ENCODE results near the gene FANCD2.
A peak's percentile ranks its signal among the peaks of the same experiment; 100 is the strongest.
"Not testable (repeated sequence)": the region's sequence is repeated elsewhere in the genome, so short reads cannot be mapped to it uniquely, and the experiment has no call there.

Gene FANCD2

GRCh38 chr3:10106919-10107318 is 80.7 kb downstream of the FANCD2 start:
- Histone ChIP-seq H3K4me3 (ENCODE audit: low read depth, low read length) (no peak overlapping the region), H3K36me3 (ENCODE audit: insufficient read depth, low read length) (no peaks in the 10 kb centered on the region), H2AFZ (ENCODE audit: low read length, unreplicated experiment) (no peak overlapping the region), H3K4me1 (ENCODE audit: control insufficient read depth, insufficient read depth, low read length, unreplicated experiment) (no peaks in the 10 kb centered on the region), H3K27ac (ENCODE audit: low read depth, low read length) (no peak overlapping the region), H3K79me2 (ENCODE audit: control insufficient read depth, insufficient read depth, low read length, unreplicated experiment) (no peaks in the 10 kb centered on the region), H3K27me3 (ENCODE audit: insufficient read depth, low read length) (no peaks in the 10 kb centered on the region)

GRCh38 chr3:10108091-10108490 is 81.9 kb downstream of the FANCD2 start, which contains the start of gene FANCD2OS:
Gene FANCD2OS (minus strand): TSS chr3:10108255. CDS start chr3:10104774, 3,481 bp downstream.
- Histone ChIP-seq H3K27me3 (ENCODE audit: insufficient read depth, low read length) (no peaks in the 10 kb centered on the region), H3K4me1 (ENCODE audit: control insufficient read depth, insufficient read depth, low read length, unreplicated experiment) (no peaks in the 10 kb centered on the region), H3K4me3 (ENCODE audit: low read depth, low read length) (no peak within 1 kb of the TSS), H3K36me3 (ENCODE audit: insufficient read depth, low read length) (no peaks in the 10 kb centered on the region), H3K79me2 (ENCODE audit: control insufficient read depth, insufficient read depth, low read length, unreplicated experiment) (no peaks in the 10 kb centered on the region), H3K27ac (ENCODE audit: low read depth, low read length) (no peak within 1 kb of the TSS), H2AFZ (ENCODE audit: low read length, unreplicated experiment) (no peak within 1 kb of the TSS)

GRCh38 chr3:10115326-10116137 is 89.3 kb downstream of the FANCD2 start, which contains the start of gene BRK1:
Gene BRK1 (plus strand): TSS chr3:10115675. CDS start chr3:10115702, 27 bp downstream.
- Histone ChIP-seq H2AFZ (ENCODE audit: low read length, unreplicated experiment) (peak within 1 kb of the TSS; percentile 82), H3K4me1 (ENCODE audit: control insufficient read depth, insufficient read depth, low read length, unreplicated experiment) (peaks cover 21% of the 10 kb centered on the region), H3K4me3 (ENCODE audit: low read depth, low read length) (peak within 1 kb of the TSS; percentile 97), H3K36me3 (ENCODE audit: insufficient read depth, low read length) (no peaks in the 10 kb centered on the region), H3K79me2 (ENCODE audit: control insufficient read depth, insufficient read depth, low read length, unreplicated experiment) (peaks cover 49% of the 10 kb centered on the region), H3K27me3 (ENCODE audit: insufficient read depth, low read length) (no peaks in the 10 kb centered on the region), H3K27ac (ENCODE audit: low read depth, low read length) (peak within 1 kb of the TSS; percentile 45)

- Histone ChIP-seq H3K36me3 (ENCODE audit: insufficient read depth, low read length) (no peaks in the 10 kb centered on the region), H3K27me3 (ENCODE audit: insufficient read depth, low read length) (no peaks in the 10 kb centered on the region), H3K79me2 (ENCODE audit: control insufficient read depth, insufficient read depth, low read length, unreplicated experiment) (peaks cover 55% of the 10 kb centered on the region), H3K27ac (ENCODE audit: low read depth, low read length) (peak overlapping the region; percentile 38), H3K4me1 (ENCODE audit: control insufficient read depth, insufficient read depth, low read length, unreplicated experiment) (peaks cover 21% of the 10 kb centered on the region), H3K4me3 (ENCODE audit: low read depth, low read length) (peak overlapping the region; percentile 97), H2AFZ (ENCODE audit: low read length, unreplicated experiment) (peak overlapping the region; percentile 82)
These were observed 89.9 kb downstream of the FANCD2 start for GRCh38 chr3:10116138-10116460.

GRCh38 chr3:10116928-10117327 is 90.7 kb downstream of the FANCD2 start:
- H3K27ac ChIP-seq (ENCODE audit: low read depth, low read length), result no peak overlapping the region
- peaks cover under 1% of the 10 kb centered on the region; the same call in 1 of the 2 replicates for H3K36me3 ChIP-seq (ENCODE audit: insufficient read depth, low read length)
- H3K79me2 ChIP-seq (ENCODE audit: control insufficient read depth, insufficient read depth, low read length, unreplicated experiment), result peaks cover 58% of the 10 kb centered on the region
- H2AFZ ChIP-seq (ENCODE audit: low read length, unreplicated experiment), result no peak overlapping the region
- peaks cover 21% of the 10 kb centered on the region for H3K4me1 ChIP-seq (ENCODE audit: control insufficient read depth, insufficient read depth, low read length, unreplicated experiment)
- peak overlapping the region; percentile 97 for H3K4me3 ChIP-seq (ENCODE audit: low read depth, low read length)
- no peaks in the 10 kb centered on the region for H3K27me3 ChIP-seq (ENCODE audit: insufficient read depth, low read length)

GRCh38 chr3:10119376-10119775 is 93.1 kb downstream of the FANCD2 start:
- H3K27me3 ChIP-seq (ENCODE audit: insufficient read depth, low read length), result no peaks in the 10 kb centered on the region
- H3K4me1 ChIP-seq (ENCODE audit: control insufficient read depth, insufficient read depth, low read length, unreplicated experiment), result peaks cover 21% of the 10 kb centered on the region
- H3K36me3 ChIP-seq (ENCODE audit: insufficient read depth, low read length), result peaks cover 13% of the 10 kb centered on the region
- no peak overlapping the region for H3K27ac ChIP-seq (ENCODE audit: low read depth, low read length)
- H3K79me2 ChIP-seq (ENCODE audit: control insufficient read depth, insufficient read depth, low read length, unreplicated experiment), result peaks cover 76% of the 10 kb centered on the region
- H2AFZ ChIP-seq (ENCODE audit: low read length, unreplicated experiment), result no peak overlapping the region
- no peak overlapping the region for H3K4me3 ChIP-seq (ENCODE audit: low read depth, low read length)

GRCh38 chr3:10121064-10121463 is 94.8 kb downstream of the FANCD2 start:
- H3K36me3 ChIP-seq (ENCODE audit: insufficient read depth, low read length), result peaks cover 15% of the 10 kb centered on the region
- H3K27me3 ChIP-seq (ENCODE audit: insufficient read depth, low read length), result no peaks in the 10 kb centered on the region
- no peak overlapping the region for H2AFZ ChIP-seq (ENCODE audit: low read length, unreplicated experiment)
- peaks cover 21% of the 10 kb centered on the region for H3K4me1 ChIP-seq (ENCODE audit: control insufficient read depth, insufficient read depth, low read length, unreplicated experiment)
- H3K79me2 ChIP-seq (ENCODE audit: control insufficient read depth, insufficient read depth, low read length, unreplicated experiment), result peaks cover 82% of the 10 kb centered on the region
- no peak overlapping the region for H3K4me3 ChIP-seq (ENCODE audit: low read depth, low read length)
- H3K27ac ChIP-seq (ENCODE audit: low read depth, low read length), result no peak overlapping the region

GRCh38 chr3:10122724-10123123 is 96.5 kb downstream of the FANCD2 start:
- Histone ChIP-seq H3K4me1 (ENCODE audit: control insufficient read depth, insufficient read depth, low read length, unreplicated experiment) (peaks cover 9% of the 10 kb centered on the region), H2AFZ (ENCODE audit: low read length, unreplicated experiment) (no peak overlapping the region), H3K4me3 (ENCODE audit: low read depth, low read length) (no peak overlapping the region), H3K27ac (ENCODE audit: low read depth, low read length) (no peak overlapping the region), H3K27me3 (ENCODE audit: insufficient read depth, low read length) (no peaks in the 10 kb centered on the region), H3K36me3 (ENCODE audit: insufficient read depth, low read length) (peaks cover 26% of the 10 kb centered on the region), H3K79me2 (ENCODE audit: control insufficient read depth, insufficient read depth, low read length, unreplicated experiment) (peaks cover 65% of the 10 kb centered on the region)

- H3K27me3 ChIP-seq (ENCODE audit: insufficient read depth, low read length); H3K79me2 ChIP-seq (ENCODE audit: control insufficient read depth, insufficient read depth, low read length, unreplicated experiment); H3K27ac ChIP-seq (ENCODE audit: low read depth, low read length); H3K4me3 ChIP-seq (ENCODE audit: low read depth, low read length); H2AFZ ChIP-seq (ENCODE audit: low read length, unreplicated experiment); H3K4me1 ChIP-seq (ENCODE audit: control insufficient read depth, insufficient read depth, low read length, unreplicated experiment); H3K36me3 ChIP-seq (ENCODE audit: insufficient read depth, low read length): not testable (repeated sequence)
These were observed 109.6 kb downstream of the FANCD2 start for GRCh38 chr3:10135872-10136271.

- Histone ChIP-seq H3K36me3 (ENCODE audit: insufficient read depth, low read length) (no peaks in the 10 kb centered on the region), H3K79me2 (ENCODE audit: control insufficient read depth, insufficient read depth, low read length, unreplicated experiment) (no peaks in the 10 kb centered on the region), H3K27ac (ENCODE audit: low read depth, low read length) (no peak overlapping the region), H3K4me1 (ENCODE audit: control insufficient read depth, insufficient read depth, low read length, unreplicated experiment) (no peaks in the 10 kb centered on the region), H2AFZ (ENCODE audit: low read length, unreplicated experiment) (no peak overlapping the region), H3K27me3 (ENCODE audit: insufficient read depth, low read length) (no peaks in the 10 kb centered on the region), H3K4me3 (ENCODE audit: low read depth, low read length) (no peak overlapping the region)
These were observed 110.3 kb downstream of the FANCD2 start for GRCh38 chr3:10136426-10137005.

- no peak overlapping the region for H3K27ac ChIP-seq (ENCODE audit: low read depth, low read length)
These were observed 110.9 kb downstream of the FANCD2 start for GRCh38 chr3:10137178-10137577.

More at GRCh38 chr3:10137178-10137577, 110.9 kb downstream of the FANCD2 start:
- Histone ChIP-seq H3K4me3 (ENCODE audit: low read depth, low read length) (no peak overlapping the region), H3K79me2 (ENCODE audit: control insufficient read depth, insufficient read depth, low read length, unreplicated experiment) (no peaks in the 10 kb centered on the region), H3K36me3 (ENCODE audit: insufficient read depth, low read length) (no peaks in the 10 kb centered on the region), H3K27me3 (ENCODE audit: insufficient read depth, low read length) (no peaks in the 10 kb centered on the region), H3K4me1 (ENCODE audit: control insufficient read depth, insufficient read depth, low read length, unreplicated experiment) (no peaks in the 10 kb centered on the region), H2AFZ (ENCODE audit: low read length, unreplicated experiment) (no peak overlapping the region)
